GM18873 (cell line): ENCODE measurements around the gene MGAT3.

Source experiments
- ATAC-seq: cut with Tn5 transposase; IDR thresholded peaks from one replicate; pipeline ENCODE4 v1.9.1; 2021; ENCODE audit warnings: mild to moderate bottlenecking, moderate library complexity, moderate number of reproducible peaks; ENCODE audit not compliant: unreplicated experiment, low FRiP score

The MGAT3 gene

GRCh38 chr22:39427751-39428596 lies 28.8 kb upstream of the MGAT3 start:
- ATAC-seq = no peak

GRCh38 chr22:39428597-39429071 lies 28.2 kb upstream of the MGAT3 start:
- ATAC-seq = no peak

GRCh38 chr22:39429186-39429585 lies 27.6 kb upstream of the MGAT3 start:
- no peak for ATAC-seq

- no peak for ATAC-seq
These were observed 26.8 kb upstream of the MGAT3 start for GRCh38 chr22:39429916-39430575.

- ATAC-seq = no peak
These were observed 26.1 kb upstream of the MGAT3 start for GRCh38 chr22:39430576-39431150.

GRCh38 chr22:39431216-39431801 lies 25.5 kb upstream of the MGAT3 start:
- no peak for ATAC-seq

GRCh38 chr22:39431821-39432251 lies 25.0 kb upstream of the MGAT3 start:
- ATAC-seq = no peak

GRCh38 chr22:39432361-39432811 lies 24.4 kb upstream of the MGAT3 start:
- ATAC-seq = no peak

- ATAC-seq = no peak
These were observed 23.2 kb upstream of the MGAT3 start for GRCh38 chr22:39433476-39434242.

- no peak for ATAC-seq
These were observed 22.6 kb upstream of the MGAT3 start for GRCh38 chr22:39434243-39434653.

- ATAC-seq = no peak
These were observed 22.1 kb upstream of the MGAT3 start for GRCh38 chr22:39434721-39435120.

GRCh38 chr22:39435616-39436015 lies 21.2 kb upstream of the MGAT3 start:
- ATAC-seq = no peak

GRCh38 chr22:39437791-39438704 lies 18.8 kb upstream of the MGAT3 start:
- no peak for ATAC-seq

GRCh38 chr22:39439170-39439569 lies 17.6 kb upstream of the MGAT3 start:
- ATAC-seq = no peak

GRCh38 chr22:39443398-39443797 lies 13.4 kb upstream of the MGAT3 start:
- ATAC-seq = no peak

GRCh38 chr22:39444247-39444800 lies 12.5 kb upstream of the MGAT3 start:
- ATAC-seq = no peak

- ATAC-seq = no peak
These were observed 11.8 kb upstream of the MGAT3 start for GRCh38 chr22:39444937-39445465.

- ATAC-seq = no peak
These were observed 11.1 kb upstream of the MGAT3 start for GRCh38 chr22:39445678-39446077.
